Upper lobe of right lung (tissue), 1 donor: ENCODE results near the gene ALDH7A1. TPM values are rescaled to one million over a fixed set of nuclear protein-coding genes. Genes with fewer than 3 reads are reported as not detected.

Experiments used
- ATAC-seq: fragments of 200-7000 bp; cut with Tn5 transposase; one replicate; pipeline ENCODE4 v1.9.1; 2020; ENCODE audit warnings: mild to moderate bottlenecking, moderate library complexity
- DNase-seq: peaks from one replicate; pipeline ENCODE4 v3.0.0-alpha.2; 2020
- H3K27ac ChIP-seq: fragments of 200-600 bp; one replicate; pipeline ENCODE4 v1.8.0; 2022
- H3K27me3 ChIP-seq: fragments of 200-600 bp; one replicate; pipeline ENCODE4 v1.8.0; 2022; ENCODE audit warnings: mild to moderate bottlenecking
- H3K36me3 ChIP-seq: fragments of 200-600 bp; one replicate; pipeline ENCODE4 v1.8.0; 2022
- H3K4me1 ChIP-seq: fragments of 200-600 bp; one replicate; pipeline ENCODE4 v1.8.0; 2022
- H3K4me3 ChIP-seq: fragments of 200-600 bp; one replicate; pipeline ENCODE4 v1.8.0; 2022; ENCODE audit warnings: mild to moderate bottlenecking
- H3K9me3 ChIP-seq: fragments of 200-600 bp; one replicate; pipeline ENCODE4 v1.8.0; 2022
- CTCF ChIP-seq: fragments of 200-600 bp; IDR thresholded peaks from one replicate; pipeline ENCODE4 v1.8.0; 2022; ENCODE audit warnings: antibody characterized with exemption
- intact Hi-C: fragments of 100-400 bp; cut with DNase I; formaldehyde crosslinking; loops from one replicate; pipeline ENCODE4 v1.11.0; 2022
- total RNA-seq: library from RNA; stranded (reverse); fragmentation: NEBNext Ultra II Directional; extraction: Animal tissue kit (Norgen Biotek cat#: 25700); gene quantifications from one replicate; pipeline ENCODE4 v1.2.1, GENCODE V29; 2021
- donor health status: DM: no; HTN: yes; CAD: no; lungs with severe emphysema.

The ALDH7A1 gene
- total RNA-seq, 1 donor from 2014 or later = 26.1 TPM

DNA sequence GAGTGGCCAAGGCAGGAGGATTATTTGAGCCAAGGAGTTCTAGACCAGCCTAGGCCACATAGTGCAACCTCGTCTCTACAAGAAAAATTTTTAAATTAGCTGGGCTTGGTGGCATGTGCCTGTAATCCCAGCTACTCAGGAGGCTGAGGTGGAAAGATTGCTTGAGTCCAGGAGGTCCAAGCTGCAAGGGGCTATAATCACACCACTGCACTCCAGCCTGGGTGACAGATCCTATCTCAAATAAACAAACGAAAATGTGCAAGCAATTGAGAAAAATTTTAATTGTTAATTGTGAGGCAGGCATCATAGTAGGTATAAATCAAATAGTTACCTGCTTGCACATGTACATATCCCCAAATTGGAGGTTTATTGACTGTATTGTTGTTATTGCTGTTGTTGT lies 15.3 kb downstream of the ALDH7A1 start:
- Histone ChIP-seq H3K27ac (no peak overlapping the region), H3K27me3 (no peaks in the 10 kb centered on the region), H3K9me3 (no peaks in the 10 kb centered on the region), H3K4me1 (no peaks in the 10 kb centered on the region), H3K36me3 (peaks cover 71% of the 10 kb centered on the region), H3K4me3 (no peak overlapping the region)
- intact Hi-C loops = no loop called here
- DNase-seq (no peak), ATAC-seq (no peak)
- no peak for TF ChIP-seq CTCF

GRCh38 chr5:126577415-126577814 lies 17.6 kb downstream of the ALDH7A1 start:
- no peak overlapping the region for H3K27ac ChIP-seq
- H3K36me3 ChIP-seq = peaks cover 67% of the 10 kb centered on the region
- H3K9me3 ChIP-seq = no peaks in the 10 kb centered on the region
- no peaks in the 10 kb centered on the region for H3K27me3 ChIP-seq
- no peak for DNase-seq
- H3K4me1 ChIP-seq = no peaks in the 10 kb centered on the region
- TF ChIP-seq CTCF = no peak
- no peak for ATAC-seq
- H3K4me3 ChIP-seq = no peak overlapping the region
- intact Hi-C loops = no loop called here

GRCh38 chr5:126576974-126577373 lies 18.0 kb downstream of the ALDH7A1 start:
- ATAC-seq = no peak
- H3K36me3 ChIP-seq = peaks cover 64% of the 10 kb centered on the region
- no peak overlapping the region for H3K27ac ChIP-seq
- H3K4me1 ChIP-seq = no peaks in the 10 kb centered on the region
- DNase-seq = no peak
- H3K27me3 ChIP-seq = no peaks in the 10 kb centered on the region
- H3K9me3 ChIP-seq = no peaks in the 10 kb centered on the region
- intact Hi-C loops = no loop called here
- H3K4me3 ChIP-seq = no peak overlapping the region
- no peak for TF ChIP-seq CTCF

DNA sequence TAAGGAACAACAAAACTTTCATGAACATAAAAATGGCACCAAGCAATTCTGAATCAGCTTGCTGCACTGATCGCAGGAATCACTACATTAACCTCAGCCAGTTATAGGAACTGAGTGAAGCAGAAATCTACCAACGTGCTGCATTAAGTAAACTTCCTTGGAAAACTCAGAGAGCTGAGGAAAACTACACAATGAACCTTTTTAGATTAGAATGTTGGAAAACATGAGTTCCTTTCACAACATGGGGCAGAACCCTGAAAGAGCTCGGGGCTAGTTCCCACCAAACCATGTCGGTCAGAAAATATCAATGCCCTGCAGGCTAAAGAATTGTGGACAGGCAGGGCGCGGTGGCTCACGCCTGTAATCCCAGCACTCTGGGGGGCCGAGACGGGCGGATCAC lies 19.4 kb downstream of the ALDH7A1 start:
- intact Hi-C loops = no loop called here

GRCh38 chr5:126568206-126568755 lies 26.7 kb downstream of the ALDH7A1 start:
- no peak overlapping the region for H3K4me3 ChIP-seq
- H3K4me1 ChIP-seq = no peaks in the 10 kb centered on the region
- no peak for TF ChIP-seq CTCF
- H3K9me3 ChIP-seq = no peaks in the 10 kb centered on the region
- H3K36me3 ChIP-seq = peaks cover 34% of the 10 kb centered on the region
- intact Hi-C loops = no loop called here
- H3K27me3 ChIP-seq = no peaks in the 10 kb centered on the region
- no peak overlapping the region for H3K27ac ChIP-seq
- DNase-seq (no peak), ATAC-seq (no peak)

More for the DNA sequence above, 19.4 kb downstream of the ALDH7A1 start:
- ATAC-seq (no peak), DNase-seq (no peak)
- no peak for TF ChIP-seq CTCF
- Histone ChIP-seq H3K27ac (no peak overlapping the region), H3K36me3 (peaks cover 53% of the 10 kb centered on the region), H3K9me3 (no peaks in the 10 kb centered on the region), H3K27me3 (no peaks in the 10 kb centered on the region), H3K4me1 (no peaks in the 10 kb centered on the region), H3K4me3 (no peak overlapping the region)

DNA sequence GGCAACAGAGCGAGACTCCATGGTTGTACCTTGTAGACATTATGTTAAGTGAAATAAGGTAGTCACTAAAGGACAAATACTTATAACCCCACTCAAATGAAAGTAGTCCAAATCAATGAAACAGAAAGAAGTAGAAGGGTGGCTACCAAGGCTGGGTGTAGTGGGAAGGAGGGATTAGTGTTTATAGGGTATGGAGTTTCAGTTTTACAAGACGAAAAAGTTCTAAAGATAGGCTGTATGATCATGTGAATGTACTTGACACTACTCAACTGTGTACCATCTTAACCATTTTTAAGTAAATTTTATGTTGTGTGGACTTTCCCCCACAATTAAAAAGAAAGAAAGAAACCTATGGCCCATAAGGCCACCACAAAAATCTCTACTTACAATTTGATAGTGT lies 32.2 kb downstream of the ALDH7A1 start:
- Histone ChIP-seq H3K36me3 (peaks cover 5% of the 10 kb centered on the region), H3K27me3 (no peaks in the 10 kb centered on the region), H3K9me3 (no peaks in the 10 kb centered on the region), H3K4me3 (no peak overlapping the region), H3K27ac (no peak overlapping the region), H3K4me1 (no peaks in the 10 kb centered on the region)
- no peak for DNase-seq
- no peak for ATAC-seq
- intact Hi-C loops = no loop called here
- TF ChIP-seq CTCF = no peak
